ENCODE measurements around the gene PLEKHB1.

The PLEKHB1 gene

GRCh38 chr11:73663604-73664495 is 17.5 kb downstream of the PLEKHB1 start:
- Histone ChIP-seq H3K14ac (ENCODE audit: low read length) (no peak overlapping the region), H3K79me1 (ENCODE audit: low read length) (no peaks in the 10 kb centered on the region), H2BK120ac (ENCODE audit: insufficient read depth, low read length, poor library complexity) (no peak overlapping the region), H3K27me3 (ENCODE audit: insufficient read depth, low read length) (no peaks in the 10 kb centered on the region), H3K79me2 (ENCODE audit: control insufficient read depth, insufficient read depth, low read length, poor library complexity) (no peaks in the 10 kb centered on the region), H3K9me3 (ENCODE audit: insufficient read depth, low read depth, low read length) (peaks cover 1% of the 10 kb centered on the region), H2BK12ac (ENCODE audit: low read length) (no peak overlapping the region), H2AFZ (ENCODE audit: insufficient read depth, low read length, poor library complexity) (no peak overlapping the region), H4K12ac (ENCODE audit: low read depth, low read length) (no peak overlapping the region), H2AK5ac (ENCODE audit: low read length) (no peak overlapping the region), H3K4me3 (ENCODE audit: low read depth, low read length) (no peak overlapping the region), H4K8ac (ENCODE audit: low read depth, low read length) (no peak overlapping the region), H2BK5ac (ENCODE audit: low read depth, low read length, poor library complexity) (no peak overlapping the region), H3K4me2 (ENCODE audit: low read length) (no peak overlapping the region), H3K4ac (ENCODE audit: low read depth, low read length) (no peak overlapping the region), H3K4me1 (ENCODE audit: control insufficient read depth in 1 of 2, insufficient read depth in 2 of 2, low read length in 2 of 2) (peaks cover 8 to 13% of the 10 kb centered on the region in 2 experiments), H3K23ac (ENCODE audit: low read length) (no peak overlapping the region), H3K36me3 (ENCODE audit: control insufficient read depth in 1 of 2, insufficient read depth in 2 of 2, low read length in 2 of 2) (no peaks in the 10 kb centered on the region), H3K18ac (ENCODE audit: low read length) (no peak overlapping the region), H4K91ac (ENCODE audit: low read depth, low read length) (no peak overlapping the region), H3K27ac (ENCODE audit: low read depth, low read length) (no peak overlapping the region), H3K9ac (ENCODE audit: low read length) (no peak overlapping the region)
- DNase-seq, result no peak
- no CpG with 5 or more reads among the region's 3 CpGs for WGBS (ENCODE audit: extremely low coverage, insufficient coverage, insufficient read length)

GRCh38 chr11:73664877-73665276 is 18.5 kb downstream of the PLEKHB1 start:
- Histone ChIP-seq H3K4me1 (ENCODE audit: control insufficient read depth in 1 of 2, insufficient read depth in 2 of 2, low read length in 2 of 2) (peaks cover 8 to 13% of the 10 kb centered on the region in 2 experiments), H4K91ac (ENCODE audit: low read depth, low read length) (no peak overlapping the region), H3K9ac (ENCODE audit: low read length) (no peak overlapping the region), H3K4me2 (ENCODE audit: low read length) (no peak overlapping the region), H4K12ac (ENCODE audit: low read depth, low read length) (no peak overlapping the region), H2BK5ac (ENCODE audit: low read depth, low read length, poor library complexity) (no peak overlapping the region), H3K14ac (ENCODE audit: low read length) (no peak overlapping the region), H2BK12ac (ENCODE audit: low read length) (no peak overlapping the region), H2AK5ac (ENCODE audit: low read length) (no peak overlapping the region), H3K27ac (ENCODE audit: low read depth, low read length) (no peak overlapping the region), H4K8ac (ENCODE audit: low read depth, low read length) (no peak overlapping the region), H3K9me3 (ENCODE audit: insufficient read depth, low read depth, low read length) (peaks cover 1% of the 10 kb centered on the region), H3K27me3 (ENCODE audit: insufficient read depth, low read length) (no peaks in the 10 kb centered on the region), H3K79me1 (ENCODE audit: low read length) (no peaks in the 10 kb centered on the region), H3K18ac (ENCODE audit: low read length) (no peak overlapping the region), H2BK120ac (ENCODE audit: insufficient read depth, low read length, poor library complexity) (no peak overlapping the region), H3K23ac (ENCODE audit: low read length) (no peak overlapping the region), H3K4ac (ENCODE audit: low read depth, low read length) (no peak overlapping the region), H3K4me3 (ENCODE audit: low read depth, low read length) (peak overlapping the region; percentile 48), H2AFZ (ENCODE audit: insufficient read depth, low read length, poor library complexity) (no peak overlapping the region), H3K79me2 (ENCODE audit: control insufficient read depth, insufficient read depth, low read length, poor library complexity) (no peaks in the 10 kb centered on the region), H3K36me3 (ENCODE audit: control insufficient read depth in 1 of 2, insufficient read depth in 2 of 2, low read length in 2 of 2) (no peaks in the 10 kb centered on the region)
- DNase-seq, result no peak

GRCh38 chr11:73667891-73668290 is 21.5 kb downstream of the PLEKHB1 start:
- WGBS (ENCODE audit: extremely low coverage, insufficient coverage, insufficient read length), result no CpG with 5 or more reads among the region's 1 CpG
- no peak overlapping the region for H2AFZ ChIP-seq (ENCODE audit: insufficient read depth, low read length, poor library complexity)
- H4K8ac ChIP-seq (ENCODE audit: low read depth, low read length), result no peak overlapping the region
- H3K4me2 ChIP-seq (ENCODE audit: low read length), result no peak overlapping the region
- H3K27ac ChIP-seq (ENCODE audit: low read depth, low read length), result no peak overlapping the region
- H3K14ac ChIP-seq (ENCODE audit: low read length), result no peak overlapping the region
- no peak overlapping the region for H2BK5ac ChIP-seq (ENCODE audit: low read depth, low read length, poor library complexity)
- no peak overlapping the region for H3K9ac ChIP-seq (ENCODE audit: low read length)
- no peak overlapping the region for H4K12ac ChIP-seq (ENCODE audit: low read depth, low read length)
- H3K9me3 ChIP-seq (ENCODE audit: insufficient read depth, low read depth, low read length), result peaks cover 1% of the 10 kb centered on the region
- H2BK120ac ChIP-seq (ENCODE audit: insufficient read depth, low read length, poor library complexity), result no peak overlapping the region
- H3K27me3 ChIP-seq (ENCODE audit: insufficient read depth, low read length), result no peaks in the 10 kb centered on the region
- no peak for DNase-seq
- peaks cover 0 to 5% of the 10 kb centered on the region in 2 experiments for H3K4me1 ChIP-seq (ENCODE audit: control insufficient read depth in 1 of 2, insufficient read depth in 2 of 2, low read length in 2 of 2)
- H3K4ac ChIP-seq (ENCODE audit: low read depth, low read length), result no peak overlapping the region
- H2BK12ac ChIP-seq (ENCODE audit: low read length), result no peak overlapping the region
- H3K23ac ChIP-seq (ENCODE audit: low read length), result no peak overlapping the region
- no peak overlapping the region for H3K18ac ChIP-seq (ENCODE audit: low read length)
- no peak overlapping the region for H3K4me3 ChIP-seq (ENCODE audit: low read depth, low read length)
- H3K79me2 ChIP-seq (ENCODE audit: control insufficient read depth, insufficient read depth, low read length, poor library complexity), result no peaks in the 10 kb centered on the region
- no peaks in the 10 kb centered on the region for H3K36me3 ChIP-seq (ENCODE audit: control insufficient read depth in 1 of 2, insufficient read depth in 2 of 2, low read length in 2 of 2)
- no peak overlapping the region for H2AK5ac ChIP-seq (ENCODE audit: low read length)
- H3K79me1 ChIP-seq (ENCODE audit: low read length), result no peaks in the 10 kb centered on the region
- H4K91ac ChIP-seq (ENCODE audit: low read depth, low read length), result no peak overlapping the region

DNA sequence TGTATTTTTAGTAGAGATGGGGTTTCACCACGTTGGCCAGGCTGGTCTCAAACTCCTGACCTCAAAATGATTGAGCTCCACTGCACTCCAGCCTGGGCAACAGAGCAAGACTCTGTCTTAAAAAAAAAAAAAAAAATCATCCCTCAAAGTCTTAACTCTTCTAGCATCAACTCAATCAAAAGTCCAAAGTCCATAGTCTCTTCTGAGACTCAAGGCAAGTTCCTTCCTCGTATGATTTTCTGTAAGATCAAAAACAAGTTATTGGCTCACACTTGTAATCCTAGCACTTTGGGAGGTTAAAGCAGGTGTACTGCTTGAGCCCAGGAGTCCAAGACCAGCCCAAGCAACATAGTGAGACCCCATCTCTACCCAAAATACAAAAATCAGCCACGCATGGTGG is 24.4 kb downstream of the PLEKHB1 start:
- peaks cover 3 to 7% of the 10 kb centered on the region in 2 experiments for H3K36me3 ChIP-seq (ENCODE audit: control insufficient read depth in 1 of 2, insufficient read depth in 2 of 2, low read length in 2 of 2)
- no peak overlapping the region for H2AK5ac ChIP-seq (ENCODE audit: low read length)
- no peak overlapping the region for H3K4me3 ChIP-seq (ENCODE audit: low read depth, low read length)
- no peak overlapping the region for H4K12ac ChIP-seq (ENCODE audit: low read depth, low read length)
- no peak overlapping the region for H3K23ac ChIP-seq (ENCODE audit: low read length)
- H4K91ac ChIP-seq (ENCODE audit: low read depth, low read length), result no peak overlapping the region
- H2AFZ ChIP-seq (ENCODE audit: insufficient read depth, low read length, poor library complexity), result no peak overlapping the region
- no peak overlapping the region for H3K4ac ChIP-seq (ENCODE audit: low read depth, low read length)
- no peaks in the 10 kb centered on the region for H3K4me1 ChIP-seq (ENCODE audit: control insufficient read depth in 1 of 2, insufficient read depth in 2 of 2, low read length in 2 of 2)
- no peaks in the 10 kb centered on the region for H3K27me3 ChIP-seq (ENCODE audit: insufficient read depth, low read length)
- H2BK120ac ChIP-seq (ENCODE audit: insufficient read depth, low read length, poor library complexity), result no peak overlapping the region
- no peak for DNase-seq
- no peaks in the 10 kb centered on the region for H3K79me2 ChIP-seq (ENCODE audit: control insufficient read depth, insufficient read depth, low read length, poor library complexity)
- no peaks in the 10 kb centered on the region for H3K9me3 ChIP-seq (ENCODE audit: insufficient read depth, low read depth, low read length)
- no peaks in the 10 kb centered on the region for H3K79me1 ChIP-seq (ENCODE audit: low read length)
- no peak overlapping the region for H3K18ac ChIP-seq (ENCODE audit: low read length)
- no peak overlapping the region for H3K4me2 ChIP-seq (ENCODE audit: low read length)
- WGBS (ENCODE audit: extremely low coverage, insufficient coverage, insufficient read length), result no CpG with 5 or more reads among the region's 3 CpGs
- H2BK12ac ChIP-seq (ENCODE audit: low read length), result no peak overlapping the region
- H3K14ac ChIP-seq (ENCODE audit: low read length), result no peak overlapping the region
- no peak overlapping the region for H3K9ac ChIP-seq (ENCODE audit: low read length)
- no peak overlapping the region for H4K8ac ChIP-seq (ENCODE audit: low read depth, low read length)
- H2BK5ac ChIP-seq (ENCODE audit: low read depth, low read length, poor library complexity), result no peak overlapping the region
- no peak overlapping the region for H3K27ac ChIP-seq (ENCODE audit: low read depth, low read length)
